Measurements from ENCODE around the gene NECAP2.

DNA sequence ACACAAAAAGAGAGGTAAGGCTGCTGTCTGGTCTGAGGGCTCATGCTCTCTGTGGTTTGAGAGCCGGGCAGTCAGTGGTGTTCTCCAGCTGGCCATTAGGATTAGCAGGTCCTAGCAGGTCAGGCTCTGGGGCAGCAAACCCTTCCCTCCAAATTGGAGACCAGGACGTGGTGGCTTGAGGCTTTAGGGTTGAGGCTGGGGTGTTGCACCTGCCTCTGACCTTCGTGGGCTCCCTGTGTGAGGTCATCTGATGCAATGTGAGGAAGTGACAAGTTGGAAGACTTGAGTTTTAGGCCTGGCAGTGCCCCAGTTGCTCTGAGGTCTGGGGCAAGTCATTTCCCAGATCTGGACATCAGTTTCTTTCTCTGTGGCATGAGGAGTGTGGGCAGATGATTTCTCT lies 49.1 kb upstream of the NECAP2 start:
- TF ChIP-seq, protein P1, sequence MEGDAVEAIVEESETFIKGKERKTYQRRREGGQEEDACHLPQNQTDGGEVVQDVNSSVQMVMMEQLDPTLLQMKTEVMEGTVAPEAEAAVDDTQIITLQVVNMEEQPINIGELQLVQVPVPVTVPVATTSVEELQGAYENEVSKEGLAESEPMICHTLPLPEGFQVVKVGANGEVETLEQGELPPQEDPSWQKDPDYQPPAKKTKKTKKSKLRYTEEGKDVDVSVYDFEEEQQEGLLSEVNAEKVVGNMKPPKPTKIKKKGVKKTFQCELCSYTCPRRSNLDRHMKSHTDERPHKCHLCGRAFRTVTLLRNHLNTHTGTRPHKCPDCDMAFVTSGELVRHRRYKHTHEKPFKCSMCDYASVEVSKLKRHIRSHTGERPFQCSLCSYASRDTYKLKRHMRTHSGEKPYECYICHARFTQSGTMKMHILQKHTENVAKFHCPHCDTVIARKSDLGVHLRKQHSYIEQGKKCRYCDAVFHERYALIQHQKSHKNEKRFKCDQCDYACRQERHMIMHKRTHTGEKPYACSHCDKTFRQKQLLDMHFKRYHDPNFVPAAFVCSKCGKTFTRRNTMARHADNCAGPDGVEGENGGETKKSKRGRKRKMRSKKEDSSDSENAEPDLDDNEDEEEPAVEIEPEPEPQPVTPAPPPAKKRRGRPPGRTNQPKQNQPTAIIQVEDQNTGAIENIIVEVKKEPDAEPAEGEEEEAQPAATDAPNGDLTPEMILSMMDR (IDR thresholded peaks at IDR 0.05) = no peak
- TF ChIP-seq POLR2A (IDR thresholded peaks at IDR 0.05) = no peak
